Testis (tissue), 2 donors: Measurements from ENCODE around the gene UTP14A.

Experiments used
- CTCF ChIP-seq, 3 experiments: fragments of 450-650 bp in 2 of 3; fragments of 200-600 bp in 1 of 3; sonication (generic) in 1 of 3; IDR thresholded peaks; one replicate each; pipeline ENCODE4 v1.5.1; 2016 to 2019; ENCODE audit warnings: antibody characterized with exemption in 3 of 3, mild to moderate bottlenecking in 2 of 3, moderate library complexity in 1 of 3
- POLR2A ChIP-seq: fragments of 450-650 bp; IDR thresholded peaks from one replicate; pipeline ENCODE4 v1.6.1; 2017; ENCODE audit warnings: antibody characterized with exemption, mild to moderate bottlenecking, moderate library complexity

GRCh38 chrX:129905787-129906580, at the start of gene UTP14A:
- no peak for TF ChIP-seq CTCF (IDR thresholded peaks at IDR 0.05)
- TF ChIP-seq POLR2A, result no peak
